ENCODE measurements around the gene ZNF775.

ZNF775 gene

DNA sequence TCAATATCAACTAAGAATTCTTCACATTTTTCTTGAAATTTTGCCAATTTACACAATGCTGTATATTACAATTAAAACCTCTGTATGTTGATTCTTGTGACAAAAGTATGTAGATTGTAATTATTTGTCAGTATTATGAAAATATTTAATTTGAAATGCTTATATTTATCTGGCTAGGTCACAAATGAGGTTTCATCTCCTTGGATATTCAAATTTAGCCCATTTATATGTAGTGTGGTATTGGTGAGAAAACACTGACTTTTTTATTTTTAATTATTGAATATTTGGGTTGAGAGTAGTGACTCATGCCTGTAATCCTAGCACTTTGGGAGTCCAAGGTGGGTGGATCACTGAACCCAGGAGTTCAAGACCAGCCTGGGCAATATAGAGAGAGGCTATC lies 34.8 kb upstream of the ZNF775 start:
- no peak for DNase-seq (ENCODE audit: low read depth)
- in situ Hi-C loops (cut with HindIII; ENCODE audit: low sequenced_read_pairs), result no loop called here
- TF ChIP-seq, protein P1, sequence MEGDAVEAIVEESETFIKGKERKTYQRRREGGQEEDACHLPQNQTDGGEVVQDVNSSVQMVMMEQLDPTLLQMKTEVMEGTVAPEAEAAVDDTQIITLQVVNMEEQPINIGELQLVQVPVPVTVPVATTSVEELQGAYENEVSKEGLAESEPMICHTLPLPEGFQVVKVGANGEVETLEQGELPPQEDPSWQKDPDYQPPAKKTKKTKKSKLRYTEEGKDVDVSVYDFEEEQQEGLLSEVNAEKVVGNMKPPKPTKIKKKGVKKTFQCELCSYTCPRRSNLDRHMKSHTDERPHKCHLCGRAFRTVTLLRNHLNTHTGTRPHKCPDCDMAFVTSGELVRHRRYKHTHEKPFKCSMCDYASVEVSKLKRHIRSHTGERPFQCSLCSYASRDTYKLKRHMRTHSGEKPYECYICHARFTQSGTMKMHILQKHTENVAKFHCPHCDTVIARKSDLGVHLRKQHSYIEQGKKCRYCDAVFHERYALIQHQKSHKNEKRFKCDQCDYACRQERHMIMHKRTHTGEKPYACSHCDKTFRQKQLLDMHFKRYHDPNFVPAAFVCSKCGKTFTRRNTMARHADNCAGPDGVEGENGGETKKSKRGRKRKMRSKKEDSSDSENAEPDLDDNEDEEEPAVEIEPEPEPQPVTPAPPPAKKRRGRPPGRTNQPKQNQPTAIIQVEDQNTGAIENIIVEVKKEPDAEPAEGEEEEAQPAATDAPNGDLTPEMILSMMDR (IDR thresholded peaks at IDR 0.05; ENCODE audit: low read depth, low read length, missing control alignments), result no peak

DNA sequence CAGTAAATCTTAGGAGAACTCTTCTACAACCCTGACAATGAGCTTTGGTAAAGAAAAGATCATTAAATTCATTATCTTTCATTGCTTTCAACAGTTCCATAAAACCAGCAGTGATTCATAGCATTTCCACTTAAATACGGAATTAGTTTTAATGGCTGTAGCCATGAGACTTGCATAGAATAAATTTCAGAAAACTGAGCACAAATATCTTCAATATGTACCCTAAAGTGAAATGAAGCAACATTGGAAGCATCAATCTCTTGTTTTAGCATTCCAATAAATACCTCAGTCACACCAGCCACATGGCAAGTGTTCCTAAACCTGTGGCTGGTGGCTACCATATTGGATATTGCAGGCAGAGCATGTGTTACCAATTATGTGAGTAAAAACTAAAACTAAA lies 34.1 kb upstream of the ZNF775 start:
- in situ Hi-C loops (cut with HindIII; ENCODE audit: low sequenced_read_pairs), result no loop called here
- no peak overlapping the region for H3K4me3 ChIP-seq (ENCODE audit: low read depth, low read length)
- DNase-seq (ENCODE audit: low read depth), result no peak
- TF ChIP-seq, protein P1 (IDR thresholded peaks at IDR 0.05; ENCODE audit: low read depth, low read length, missing control alignments), result no peak

More for the DNA sequence above, 34.8 kb upstream of the ZNF775 start:
- no peak overlapping the region for H3K4me3 ChIP-seq (ENCODE audit: low read depth, low read length)

GRCh38 chr7:150346922-150347321 lies 32.2 kb upstream of the ZNF775 start:
- TF ChIP-seq, protein P1 (IDR thresholded peaks at IDR 0.05; ENCODE audit: low read depth, low read length, missing control alignments), result no peak
- no peak for DNase-seq (ENCODE audit: low read depth)
- in situ Hi-C loops (cut with HindIII; ENCODE audit: low sequenced_read_pairs), result no loop called here
- no peak overlapping the region for H3K4me3 ChIP-seq (ENCODE audit: low read depth, low read length)

- no peak overlapping the region for H3K4me3 ChIP-seq (ENCODE audit: low read depth, low read length)
- no peak for DNase-seq (ENCODE audit: low read depth)
- in situ Hi-C loops (cut with HindIII; ENCODE audit: low sequenced_read_pairs), result no loop called here
- TF ChIP-seq, protein P1 (IDR thresholded peaks at IDR 0.05; ENCODE audit: low read depth, low read length, missing control alignments), result no peak
Measured at GRCh38 chr7:150351587-150352194, 27.4 kb upstream of the ZNF775 start.

DNA sequence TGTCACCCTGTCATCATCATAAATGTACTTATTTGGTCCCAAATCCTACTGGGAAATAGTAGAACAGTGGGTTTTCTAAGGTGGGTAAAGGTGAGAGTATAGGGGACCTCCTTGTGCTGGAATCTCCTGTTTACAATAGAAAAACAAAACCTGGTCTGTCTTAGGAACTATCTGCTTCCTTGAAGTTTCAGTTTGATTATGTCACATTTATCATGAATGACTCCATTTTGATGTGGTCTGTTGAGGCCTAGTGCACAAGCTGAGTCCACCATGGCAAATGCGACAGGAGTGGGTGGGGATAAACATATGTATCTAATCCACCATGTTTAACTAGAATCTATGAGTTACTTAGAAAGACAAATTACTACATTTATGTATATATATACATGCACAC lies 23.5 kb upstream of the ZNF775 start:
- no peak for DNase-seq (ENCODE audit: low read depth)
- H3K4me3 ChIP-seq (ENCODE audit: low read depth, low read length), result no peak overlapping the region
- TF ChIP-seq, protein P1 (IDR thresholded peaks at IDR 0.05; ENCODE audit: low read depth, low read length, missing control alignments), result no peak
- in situ Hi-C loops (cut with HindIII; ENCODE audit: low sequenced_read_pairs), result no loop called here

GRCh38 chr7:150356265-150356897 lies 22.7 kb upstream of the ZNF775 start:
- DNase-seq (ENCODE audit: low read depth), result no peak
- no peak overlapping the region for H3K4me3 ChIP-seq (ENCODE audit: low read depth, low read length)
- in situ Hi-C loops (cut with HindIII; ENCODE audit: low sequenced_read_pairs), result no loop called here
- TF ChIP-seq, protein P1 (IDR thresholded peaks at IDR 0.05; ENCODE audit: low read depth, low read length, missing control alignments), result peak; percentile 79
